HCT116 (cell line): Measurements from ENCODE around the gene PYROXD2. TPM values are rescaled to one million over a fixed set of nuclear protein-coding genes. Genes with fewer than 3 reads are reported as not detected.

Experiments
- ATAC-seq: fragments of 200-7000 bp; cut with Tn5 transposase; 2 replicates; pipeline ENCODE4 v1.9.1; 2020; ENCODE audit warnings: mild to moderate bottlenecking, moderate library complexity
- Bru-seq: library from RNA; stranded (reverse); fragments of 400-500 nt; gene quantifications from one replicate; lab custom pipeline; 2021; lab: Mats Ljungman, UMichigan
- BruChase-seq, 2 experiments: library from RNA; stranded (reverse); fragments of 400-500 nt; gene quantifications; one replicate each; lab custom pipeline; 2021; lab: Mats Ljungman, UMichigan
- BruUV-seq: library from RNA; stranded (reverse); fragments of 400-500 nt; replicated peaks from 2 replicates; lab custom pipeline; 2021; lab: Mats Ljungman, UMichigan
- CTCF ChIA-PET: fragments of 300-600 bp; sonication (Branson Sonifier 250); formaldehyde crosslinking; loops from one replicate; lab custom pipeline; 2021; ENCODE audit warnings: antibody characterized with exemption; lab: Charles Lee
- POLR2A ChIA-PET: fragments of 300-600, 350-600 bp; sonication (Branson Sonifier 250); formaldehyde crosslinking; loops from one replicate; lab custom pipeline; 2021; ENCODE audit warnings: antibody characterized with exemption; lab: Charles Lee
- RAD21 ChIA-PET, 2 experiments: fragments of 300-600 bp; sonication (Branson Sonifier 250); formaldehyde crosslinking; loops; one replicate each; lab custom pipeline; 2023; ENCODE audit warnings: low total read pairs in 2 of 2; ENCODE audit not compliant: uncharacterized antibody in 2 of 2, unreplicated experiment in 2 of 2, low non-redundant PET in 1 of 2; lab: Charles Lee
- DNase-seq: peaks from one replicate; pipeline ENCODE4 v3.0.0-alpha.2; 2010; ENCODE audit warnings: low read depth, low spot score
- H2AFZ ChIP-seq: fragments of 200-600 bp; shearing (Covaris generic), sonication (generic); 2 replicates; pipeline ENCODE4 v1.6.1; 2017; ENCODE audit warnings: low read depth, mixed run types, mixed read lengths, antibody characterized with exemption, low read length; ENCODE audit not compliant: poor library complexity, severe bottlenecking
- H3K27ac ChIP-seq: 2 replicates; pipeline ENCODE4 v1.5.1; 2012; ENCODE audit warnings: low read depth, low read length
- H3K27me3 ChIP-seq: fragments of 200-600 bp; sonication (generic); 2 replicates; pipeline ENCODE4 v1.6.1; 2016; ENCODE audit warnings: mixed run types, low read length, mixed read lengths; ENCODE audit not compliant: insufficient read depth
- H3K36me3 ChIP-seq, 2 experiments: fragments of 200-500 bp in 1 of 2; fragments of 200-600 bp in 1 of 2; sonication (Bioruptor generic) in 1 of 2; sonication (generic) in 1 of 2; 2 replicates each; pipeline versions ENCODE4 v1.5.1 to v1.6.1; 2014 to 2016; ENCODE audit warnings: low read length in 2 of 2, inconsistent platforms in 1 of 2, mixed read lengths in 1 of 2, mixed run types in 1 of 2; ENCODE audit not compliant: insufficient read depth in 2 of 2, control insufficient read depth in 1 of 2
- H3K4me1 ChIP-seq, 2 experiments: fragments of 200-600 bp in 1 of 2; sonication (generic) in 1 of 2; 2 replicates each; pipeline versions ENCODE4 v1.5.1 to v1.6.1; 2012 to 2017; ENCODE audit warnings: low read length in 2 of 2, inconsistent platforms in 1 of 2, mild to moderate bottlenecking in 1 of 2, mixed read lengths in 1 of 2, mixed run types in 1 of 2, moderate library complexity in 1 of 2; ENCODE audit not compliant: insufficient read depth in 2 of 2, control insufficient read depth in 1 of 2
- H3K4me2 ChIP-seq: fragments of 200-600 bp; sonication (generic); 2 replicates; pipeline ENCODE4 v1.6.1; 2017; ENCODE audit warnings: mixed run types, low read length, mixed read lengths
- H3K4me3 ChIP-seq, 2 experiments: fragments of 200-600 bp in 1 of 2; sonication (generic) in 1 of 2; replicated peaks in 1 of 2; 2 replicates each; pipeline ENCODE4 v1.5.1; 2011 to 2016; ENCODE audit warnings: low read length in 2 of 2, control low read depth in 1 of 2, low read depth in 1 of 2, mild to moderate bottlenecking in 1 of 2, mixed read lengths in 1 of 2, mixed run types in 1 of 2
- H3K79me2 ChIP-seq: fragments of 200-600 bp; sonication (generic); 2 replicates; pipeline ENCODE4 v1.6.1; 2017; ENCODE audit warnings: mild to moderate bottlenecking, mixed run types, low read length, moderate library complexity, mixed read lengths; ENCODE audit not compliant: insufficient read depth
- H3K9ac ChIP-seq: fragments of 200-600 bp; sonication (generic); 2 replicates; pipeline ENCODE4 v1.6.1; 2016; ENCODE audit warnings: low read length, mixed read lengths
- H3K9me2 ChIP-seq: fragments of 200-600 bp; sonication (generic), shearing (Covaris generic); 2 replicates; pipeline ENCODE4 v1.6.1; 2017; ENCODE audit warnings: mixed run types, mild to moderate bottlenecking, moderate library complexity; ENCODE audit not compliant: insufficient read depth
- H3K9me3 ChIP-seq, 2 experiments: fragments of 200-500 bp in 1 of 2; fragments of 200-600 bp in 1 of 2; sonication (Bioruptor generic) in 1 of 2; sonication (generic) in 1 of 2; 2 replicates each; pipeline ENCODE4 v1.6.1; 2014 to 2017; ENCODE audit warnings: low read length in 2 of 2, mixed read lengths in 2 of 2, inconsistent platforms in 1 of 2, low read depth in 1 of 2, mild to moderate bottlenecking in 1 of 2, mixed run types in 1 of 2, moderate library complexity in 1 of 2; ENCODE audit not compliant: control insufficient read depth in 1 of 2, insufficient read depth in 1 of 2
- H4K20me1 ChIP-seq: fragments of 200-600 bp; sonication (generic), shearing (Covaris generic); 2 replicates; pipeline ENCODE4 v1.6.1; 2017; ENCODE audit warnings: mixed run types, mild to moderate bottlenecking, moderate library complexity; ENCODE audit not compliant: insufficient read depth
- ATF3 ChIP-seq: IDR thresholded peaks from 2 replicates; pipeline ENCODE4 v1.6.1; 2012
- CBX3 ChIP-seq: IDR thresholded peaks from 2 replicates; pipeline ENCODE4 v1.6.1; 2012; ENCODE audit warnings: low read depth
- CEBPB ChIP-seq: IDR thresholded peaks from 2 replicates; pipeline ENCODE4 v1.6.1; 2012; ENCODE audit warnings: low read depth
- EGR1 ChIP-seq: IDR thresholded peaks from 2 replicates; pipeline ENCODE4 v1.6.1; 2012; ENCODE audit warnings: low read depth
- EZH2 ChIP-seq: fragments of 200-600 bp; sonication (generic); IDR thresholded peaks from 2 replicates; pipeline ENCODE4 v1.6.1; 2017; ENCODE audit warnings: antibody characterized with exemption, mixed run types
- EZH2phosphoT487 ChIP-seq: fragments of 200-600 bp; IDR thresholded peaks from 2 replicates; pipeline ENCODE4 v1.6.1; 2018; ENCODE audit warnings: antibody characterized with exemption, borderline replicate concordance
- FOSL1 ChIP-seq: IDR thresholded peaks from 2 replicates; pipeline ENCODE4 v1.6.1; 2012; ENCODE audit warnings: low read depth
- JUND ChIP-seq: IDR thresholded peaks from 2 replicates; pipeline ENCODE4 v1.6.1; 2012
- MAX ChIP-seq: IDR thresholded peaks from 2 replicates; pipeline ENCODE4 v1.6.1; 2012
- POLR2A ChIP-seq: IDR thresholded peaks from 2 replicates; pipeline ENCODE4 v1.7.0; 2011; ENCODE audit warnings: borderline replicate concordance; ENCODE audit not compliant: insufficient read depth, insufficient read length; ENCODE audit errors: extremely low read depth
- POLR2AphosphoS5 ChIP-seq: IDR thresholded peaks from 2 replicates; pipeline ENCODE4 v1.6.1; 2011; ENCODE audit warnings: mild to moderate bottlenecking, low read depth, low read length, moderate library complexity
- RAD21 ChIP-seq: IDR thresholded peaks from 2 replicates; pipeline ENCODE4 v1.6.1; 2012; ENCODE audit warnings: low read depth, mild to moderate bottlenecking
- REST ChIP-seq: IDR thresholded peaks from 2 replicates; pipeline ENCODE4 v1.6.1; 2012; ENCODE audit warnings: low read depth
- SIN3A ChIP-seq: IDR thresholded peaks from 2 replicates; pipeline ENCODE4 v1.6.1; 2012; ENCODE audit warnings: low read depth
- SRF ChIP-seq: IDR thresholded peaks from 2 replicates; pipeline ENCODE4 v1.6.1; 2012; ENCODE audit warnings: low read depth
- TCF7L2 ChIP-seq: IDR thresholded peaks from 2 replicates; pipeline ENCODE4 v1.7.0; 2011; ENCODE audit warnings: borderline replicate concordance, inconsistent platforms; ENCODE audit not compliant: insufficient read depth, insufficient read length; ENCODE audit errors: extremely low read depth
- YY1 ChIP-seq: IDR thresholded peaks from 2 replicates; pipeline ENCODE4 v1.6.1; 2011; ENCODE audit warnings: low read length, low read depth, moderate library complexity, mild to moderate bottlenecking; ENCODE audit not compliant: insufficient replicate concordance; ENCODE audit errors: extremely low read depth
- ZBTB33 ChIP-seq: IDR thresholded peaks from 2 replicates; pipeline ENCODE4 v1.6.1; 2011; ENCODE audit warnings: mild to moderate bottlenecking, low read length, moderate library complexity; ENCODE audit not compliant: insufficient replicate concordance; ENCODE audit errors: extremely low read depth
- ZFX ChIP-seq: fragments of 450-650 bp; IDR thresholded peaks from 2 replicates; pipeline ENCODE4 v1.6.1; 2017
- ZNF274 ChIP-seq: fragments of 200-500 bp; sonication (Bioruptor generic); IDR thresholded peaks from 2 replicates; pipeline ENCODE4 v1.6.1; 2014; ENCODE audit warnings: mild to moderate bottlenecking, low read depth, low read length, inconsistent platforms
- intact Hi-C: fragments of 100-400 bp; cut with micrococcal nuclease; formaldehyde crosslinking; loops from 2 replicates; pipeline ENCODE4 v1.10.0; 2022
- long read RNA-seq: library from polyadenylated mRNA; unstranded; transcript quantifications from one replicate; pipeline ENCODE4 v2.0.0, GENCODE V29; 2021; ENCODE audit not compliant: unreplicated experiment
- polyA plus RNA-seq: library from polyadenylated mRNA; unstranded; fragments of >200 nt; gene quantifications from 2 replicates; pipeline ENCODE4 v1.2.1, GENCODE V29; 2012; ENCODE audit warnings: missing spikeins
- total RNA-seq: library from RNA; stranded (reverse); gene quantifications from one replicate; pipeline ENCODE4 v1.2.1, GENCODE V29; 2021; ENCODE audit not compliant: unreplicated experiment

The PYROXD2 gene
- 14.2 TPM for total RNA-seq
- 8.3 and 9.5 TPM in 2 replicates for polyA plus RNA-seq
- percentile 63 among the genes with signal in this experiment for Bru-seq, nascent RNA
- percentile 74 among the genes with signal in this experiment for BruChase-seq, experiment 1, labeled RNA remaining after a 6-hour chase
- BruChase-seq, experiment 2, labeled RNA remaining after a 2-hour chase = percentile 75 among the genes with signal in this experiment
- long read RNA-seq, partial matches to known transcripts = 2 of 19 reads
- long read RNA-seq, other reads (novel, unspliced or antisense) = 15 of 19 reads

GRCh38 chr10:98414932-98415730 lies at the start of gene PYROXD2:
PYROXD2 (minus strand) TSS chr10:98415182; CDS start chr10:98415135, 47 bp downstream.
- CTCF ChIA-PET = interaction anchor here (2.1 kb wide), 1 partner anchor 9 kb away, joined by 22 read pairs; no protein-coding TSS in a partner anchor
- POLR2A ChIA-PET = interaction anchor here (0.6 to 1.0 kb wide), 8 partner anchors 9 to 46 kb away, joined by 3 to 8 read pairs (median 3); no protein-coding TSS in a partner anchor
- RAD21 ChIA-PET = no interaction called here
- Histone ChIP-seq H4K20me1 (no peaks in the 10 kb centered on the region), H3K79me2 (0 out of 2 replicates have a peak, but pooled peaks cover 7% of the 10 kb centered on the region), H3K9me3 (no peaks in the 10 kb centered on the region), H3K27me3 (no peaks in the 10 kb centered on the region), H3K36me3 (peaks cover 0 to 3% of the 10 kb centered on the region in 2 experiments; a peak in 1 of 4 replicates), H3K4me2 (peak within 1 kb of the TSS; percentile 76), H2AFZ (peak within 1 kb of the TSS; percentile 13), H3K9ac (peak within 1 kb of the TSS; percentile 66), H3K27ac (peak within 1 kb of the TSS; percentile 53), H3K9me2 (no peaks in the 10 kb centered on the region), H3K4me3 (peak within 1 kb of the TSS; percentile 82 to 92), H3K4me1 (peaks cover 13 to 22% of the 10 kb centered on the region in 2 experiments)
- peak; percentile 81 for DNase-seq
- no TSS peak for BruUV-seq
- ATAC-seq = peak; percentile 96
- intact Hi-C loops = loop anchor here (10.0 kb wide), 1 partner anchor 150 kb away; the partner anchor contains the start of gene LOXL4
- TF ChIP-seq CEBPB (no peak), SRF (no peak), JUND (no peak), CBX3 (peak; percentile 81), REST (no peak), POLR2AphosphoS5 (peak; percentile 100), ZNF274 (no peak), EZH2 (no peak), RAD21 (no peak), SIN3A (peak; percentile 90), POLR2A (peak; percentile 81), FOSL1 (no peak), ATF3 (no peak), TCF7L2 (no peak), ZFX (peak; percentile 86; the same call in 1 of the 2 replicates), EGR1 (no peak), MAX (peak; percentile 80), ZBTB33 (peak; percentile 35), YY1 (peak; percentile 89), EZH2phosphoT487 (no peak)
